ENCODE results near the gene PEX16.

PEX16 gene

GRCh38 chr11:45897556-45897955 is 20.1 kb downstream of the PEX16 start:
- no peak for DNase-seq (ENCODE audit: low read depth)

GRCh38 chr11:45896422-45896984 is 21.2 kb downstream of the PEX16 start:
- no peak for DNase-seq (ENCODE audit: low read depth)

DNA sequence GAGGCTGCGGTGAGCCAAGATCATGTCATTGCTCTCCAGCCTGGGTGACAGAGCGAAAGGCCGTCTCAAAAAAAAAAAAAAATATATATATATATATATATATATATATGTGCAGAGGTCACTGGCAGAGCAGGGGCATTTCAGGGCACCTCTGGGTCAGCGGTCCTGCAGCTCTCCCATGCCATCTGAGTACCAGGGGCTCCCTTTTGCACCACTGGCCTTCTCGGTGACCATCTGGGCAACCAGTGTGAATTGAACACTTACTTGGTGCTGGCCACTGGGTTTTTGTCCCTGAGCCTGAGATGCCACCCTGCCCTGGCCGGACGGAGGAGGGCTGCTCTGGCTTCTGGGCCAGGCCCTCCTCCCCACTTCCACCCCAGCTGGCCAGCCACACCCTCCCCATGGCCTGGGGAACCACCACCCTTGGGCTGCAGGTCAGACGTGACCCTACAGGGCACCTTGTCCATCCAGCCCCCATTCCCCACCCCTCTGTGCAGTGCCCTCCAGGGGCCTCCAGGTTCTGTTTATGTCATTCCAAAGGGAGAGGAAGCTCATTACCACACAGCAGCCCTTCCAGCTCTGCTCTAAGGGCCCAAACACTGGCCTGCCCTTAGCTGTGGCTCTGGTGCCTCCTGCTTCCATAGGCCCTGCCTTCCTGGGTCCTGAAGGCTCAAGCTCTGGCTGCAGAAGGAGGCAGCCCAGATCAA is 22.0 kb downstream of the PEX16 start:
- no peak for DNase-seq (ENCODE audit: low read depth)

GRCh38 chr11:45894555-45895247 is 23.0 kb downstream of the PEX16 start:
- no peak for DNase-seq (ENCODE audit: low read depth)

DNA sequence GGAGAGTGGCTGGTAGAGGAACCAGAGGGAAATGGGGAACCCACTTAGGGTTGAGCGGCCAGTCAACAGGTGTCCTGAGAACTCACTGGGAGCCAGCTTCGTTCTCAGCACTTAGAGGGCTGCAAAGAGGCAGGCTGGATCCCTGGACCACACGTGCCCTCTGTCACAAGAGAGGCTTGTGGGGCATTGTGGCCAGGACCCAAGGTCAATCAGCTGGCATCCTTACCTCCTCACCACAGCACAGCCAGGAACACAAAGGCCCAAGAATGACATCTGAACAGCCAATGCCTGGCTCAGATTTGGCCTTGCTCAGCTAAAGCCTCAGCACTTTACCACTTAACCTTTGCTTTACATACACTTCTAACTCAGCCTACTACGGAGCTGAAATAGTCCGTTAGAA is 24.8 kb downstream of the PEX16 start:
- DNase-seq (ENCODE audit: low read depth): no peak

GRCh38 chr11:45890886-45891550 is 26.7 kb downstream of the PEX16 start:
- DNase-seq (ENCODE audit: low read depth): no peak

GRCh38 chr11:45889966-45890365 is 27.7 kb downstream of the PEX16 start:
- DNase-seq (ENCODE audit: low read depth): no peak

DNA sequence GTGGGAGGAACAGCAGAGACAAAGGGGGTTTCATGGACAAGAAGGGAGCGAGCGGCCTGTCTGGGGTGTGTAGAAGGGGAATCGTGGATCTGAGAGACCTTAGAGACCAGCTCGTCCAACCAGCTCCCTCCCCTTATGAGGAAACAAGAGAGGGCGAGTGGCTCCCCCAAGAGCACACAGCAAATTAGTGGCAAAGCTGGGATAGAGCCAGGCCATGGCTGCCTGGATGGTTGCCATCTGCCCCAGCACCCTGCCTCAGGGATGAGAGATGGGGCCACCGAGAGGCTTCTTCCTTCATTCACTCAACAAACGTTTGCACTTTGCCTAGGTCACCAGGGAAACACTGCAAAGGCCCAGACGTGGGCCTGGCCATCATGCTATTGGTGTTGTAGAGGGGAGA is 28.1 kb downstream of the PEX16 start:
- no peak for DNase-seq (ENCODE audit: low read depth)

- no peak for DNase-seq (ENCODE audit: low read depth)
These were observed 30.1 kb downstream of the PEX16 start for GRCh38 chr11:45887587-45887986.

- no peak for DNase-seq (ENCODE audit: low read depth)
These were observed 30.7 kb downstream of the PEX16 start for GRCh38 chr11:45886816-45887520.

DNA sequence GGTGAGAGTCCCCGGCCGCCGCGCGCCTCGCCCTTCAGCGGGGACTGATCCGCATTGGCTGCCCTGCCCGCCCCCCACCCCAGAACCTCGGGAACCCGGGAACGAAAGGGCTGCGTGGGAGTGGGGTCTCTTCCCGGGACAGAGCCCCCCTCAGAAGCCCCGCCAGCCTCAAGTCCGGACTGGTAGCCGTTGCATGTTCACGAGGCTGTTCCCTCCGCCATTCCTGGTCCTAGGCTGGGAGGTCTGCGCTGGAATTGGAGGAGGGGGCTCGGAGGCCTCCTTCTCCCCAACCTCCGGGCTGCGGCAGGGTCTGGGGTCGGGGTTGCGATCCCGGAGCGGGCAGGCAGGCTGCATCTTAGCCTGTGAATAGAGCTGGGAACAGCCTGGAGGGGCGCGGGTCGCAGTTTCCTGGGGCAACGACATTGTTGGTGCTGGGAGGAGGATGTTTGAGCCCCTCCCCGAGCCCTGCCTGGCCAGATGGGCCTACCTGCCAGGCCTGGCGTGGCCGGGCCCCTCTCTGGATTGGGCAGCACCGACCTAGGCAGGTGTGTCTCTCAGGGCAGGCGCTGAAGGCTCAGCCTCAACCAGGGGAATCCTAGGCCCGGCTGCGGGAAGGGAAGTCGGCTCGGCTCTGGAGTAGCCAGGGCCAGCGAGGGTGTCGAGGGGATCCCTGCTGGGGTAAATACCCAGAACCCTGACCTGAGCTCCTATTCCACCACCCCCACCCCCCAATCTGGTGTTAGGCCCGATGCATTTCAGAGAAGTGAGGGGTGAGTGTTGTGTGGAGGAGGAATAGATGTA is 31.6 kb downstream of the PEX16 start:
- no peak for DNase-seq (ENCODE audit: low read depth)

GRCh38 chr11:45885274-45885920 is 32.3 kb downstream of the PEX16 start, which contains the start of gene MAPK8IP1:
MAPK8IP1 (plus strand) TSS chr11:45885651; CDS start chr11:45885821, 170 bp downstream.
- DNase-seq (ENCODE audit: low read depth): peak; percentile 29

DNA sequence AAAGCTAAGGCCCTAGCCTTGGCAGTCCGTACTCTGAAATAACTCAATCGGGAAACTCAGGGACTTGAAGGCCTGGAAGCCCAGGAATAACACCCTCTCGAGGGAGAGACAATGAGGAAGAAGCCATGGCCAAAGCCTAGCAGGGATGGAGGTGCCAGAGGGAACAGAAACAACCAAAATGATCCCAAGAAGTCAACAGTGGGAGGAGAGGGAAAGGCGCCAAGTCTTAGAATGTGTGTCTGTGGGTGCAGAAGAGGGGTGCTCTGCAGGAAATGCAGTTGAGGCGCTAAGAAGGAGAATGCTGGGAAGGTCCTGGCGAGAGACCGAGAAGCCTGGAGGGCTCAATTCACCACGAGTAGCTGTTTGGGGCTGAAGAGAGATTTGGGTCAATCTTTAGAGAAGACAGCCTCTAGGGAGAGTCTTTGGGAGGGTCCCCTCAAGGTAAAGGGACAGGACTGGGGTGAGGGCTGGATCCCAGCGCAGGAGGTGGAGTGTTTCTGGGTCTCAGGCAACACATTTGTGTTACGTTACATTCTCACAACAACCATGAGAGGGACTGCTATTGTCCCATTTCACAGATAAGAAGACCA is 33.0 kb downstream of the PEX16 start:
- DNase-seq (ENCODE audit: low read depth): no peak

DNA sequence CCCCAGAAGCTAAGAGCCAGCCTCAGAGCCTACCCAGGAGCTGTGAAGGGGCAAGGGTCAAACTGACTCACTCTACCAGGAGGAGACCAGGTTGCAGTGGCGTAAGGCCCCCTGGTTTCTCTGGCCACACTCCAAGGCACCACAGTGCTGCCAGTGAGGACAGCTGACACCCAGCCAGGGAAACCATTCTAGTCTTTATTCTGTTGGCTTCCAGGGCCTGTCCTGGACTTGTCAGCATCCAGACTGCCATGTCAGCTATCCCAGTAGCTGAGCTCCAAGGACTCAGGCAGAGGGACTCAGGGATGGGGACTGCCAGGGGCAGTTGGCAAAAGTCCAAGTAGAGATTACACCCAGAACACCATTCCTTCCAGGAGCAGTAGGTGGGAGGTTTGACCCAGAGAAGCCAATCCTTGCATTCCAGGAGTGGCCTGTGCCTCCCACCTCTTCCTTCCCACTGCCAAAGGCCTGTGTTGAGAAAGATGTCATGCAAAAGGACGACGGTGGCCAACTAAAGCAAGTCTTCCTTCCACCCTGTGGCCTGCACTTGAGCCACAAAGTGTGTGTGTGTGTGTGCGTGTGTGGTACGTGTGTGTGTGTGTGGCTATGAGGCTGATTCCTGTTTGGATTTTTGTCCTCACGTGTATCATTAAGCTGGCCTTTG is 35.8 kb downstream of the PEX16 start:
- DNase-seq (ENCODE audit: low read depth): no peak

DNA sequence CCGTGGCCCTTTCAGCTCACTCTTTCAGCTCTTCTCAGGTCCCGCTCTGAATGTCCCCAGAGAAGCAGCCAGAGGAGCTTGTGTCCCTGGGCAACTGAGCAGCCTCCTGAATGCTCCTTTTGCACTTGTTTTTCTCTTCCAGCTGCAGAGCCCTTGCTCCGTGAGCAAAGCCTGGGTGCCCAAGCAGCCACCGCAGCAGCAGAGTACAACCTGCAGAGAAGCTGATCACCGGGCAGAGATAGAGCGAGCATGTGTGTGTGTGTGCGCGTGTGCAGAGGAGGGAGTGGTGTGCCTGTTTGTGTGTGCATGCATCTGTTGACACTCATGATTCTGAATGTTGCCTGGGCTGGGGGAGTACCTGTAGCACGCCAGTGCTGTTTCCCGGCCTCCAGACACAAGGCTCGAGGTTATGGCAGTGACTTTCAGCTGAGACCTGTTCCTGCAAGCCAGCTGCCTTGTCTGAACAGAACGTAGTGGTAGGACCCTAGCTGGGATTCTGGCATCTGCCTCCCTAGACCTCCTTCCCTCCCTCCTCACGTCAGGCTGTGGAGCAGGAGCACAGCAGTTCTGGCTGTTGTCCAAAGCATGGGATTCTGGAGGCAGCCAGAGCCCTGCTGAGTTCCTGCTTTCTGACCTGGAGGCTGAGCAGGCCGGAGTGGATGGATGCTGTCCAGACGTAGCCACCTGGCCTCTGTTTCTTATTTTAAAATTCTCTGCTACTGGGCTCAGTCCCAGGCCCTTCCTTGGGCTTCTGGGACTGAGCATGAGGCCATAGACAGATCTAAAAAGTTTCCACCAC is 36.7 kb downstream of the PEX16 start:
- no peak for DNase-seq (ENCODE audit: low read depth)

DNA sequence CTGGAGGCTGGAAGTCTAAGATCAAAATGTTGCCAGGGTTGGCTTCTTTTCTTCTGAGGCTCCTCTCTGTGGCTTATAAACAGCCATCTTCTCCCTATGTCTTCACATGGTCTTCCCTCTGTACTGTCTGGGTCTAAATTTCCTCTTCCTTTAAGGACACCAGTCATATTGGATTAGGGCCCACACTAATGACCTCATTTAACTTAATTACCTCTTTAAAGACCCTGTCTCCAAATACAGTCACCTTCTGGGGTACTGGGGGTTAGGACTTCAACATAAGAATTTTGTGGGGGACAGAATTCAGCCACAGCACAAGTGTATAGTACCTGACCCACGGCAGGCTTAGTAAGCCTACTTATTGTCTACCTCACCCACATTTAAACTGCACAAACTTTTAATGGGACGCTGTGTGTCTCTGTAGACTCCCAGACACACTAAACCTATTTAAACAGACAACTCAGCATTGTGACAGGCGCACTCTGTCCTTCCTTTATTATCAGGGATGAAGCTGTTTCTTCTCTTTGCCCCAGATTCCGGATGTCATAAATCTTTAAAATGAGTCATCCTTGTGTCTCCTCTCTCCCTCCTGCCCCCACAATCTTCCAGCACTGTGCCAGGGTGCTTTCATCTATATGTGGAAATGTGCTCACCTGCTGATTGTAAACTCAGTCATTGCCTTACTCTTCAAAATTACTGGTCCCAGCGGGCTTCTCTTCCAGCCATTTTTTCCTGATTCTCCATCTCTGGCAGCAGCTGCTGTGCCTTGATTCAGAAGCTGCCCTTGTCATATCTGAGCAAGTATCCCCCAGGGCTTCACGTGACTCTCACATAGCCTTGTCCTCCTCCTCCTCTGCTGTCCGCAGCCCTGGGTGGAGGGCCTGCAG is 37.6 kb downstream of the PEX16 start:
- no peak for DNase-seq (ENCODE audit: low read depth)

- no peak for DNase-seq (ENCODE audit: low read depth)
These were observed 39.8 kb downstream of the PEX16 start for GRCh38 chr11:45877845-45878244.

GRCh38 chr11:45877221-45877620 is 40.5 kb downstream of the PEX16 start:
- no peak for DNase-seq (ENCODE audit: low read depth)

Measured in T-helper 22 cell (primary cell).